ENCODE results near the gene MSL1. TPM values are rescaled to one million over a fixed set of nuclear protein-coding genes. Genes with fewer than 3 reads are reported as not detected.

Gene MSL1
- total and polyA plus RNA-seq, 9 of the 15 experiments (the other 6 are each of a cell fraction or from before 2014, with no cell fraction given) = 13.8 to 120 (median 61.9) TPM

GRCh38 chr17:40100419-40100668 is 21.4 kb upstream of the MSL1 start, which contains the start of gene NR1D1 (continued):
- TF ChIP-seq HDAC1 (IDR thresholded peaks at IDR 0.05) (peak in 1 of 2 experiments; percentile 96; a peak in 2 of 4 replicates), POLR2A (conservative IDR thresholded peaks at IDR 0.05) (peak; percentile 74), XRCC5 (IDR thresholded peaks at IDR 0.05; ENCODE audit: low read depth, low read length) (0 out of 2 replicates have a peak, but pooled peaks have one; percentile 56), ZNF184 (CRISPR knock-in tag; IDR thresholded peaks at IDR 0.05) (no peak), SUPT5H (IDR thresholded peaks at IDR 0.05) (peak; percentile 63; the same call in 1 of the 2 replicates), E2F3 (CRISPR knock-in tag; IDR thresholded peaks at IDR 0.05) (0 out of 2 replicates have a peak, but pooled peaks have one; percentile 6), CCAR2 (IDR thresholded peaks at IDR 0.05; ENCODE audit: low read depth, low read length) (no peak), ARID4B (CRISPR knock-in tag; IDR thresholded peaks at IDR 0.05) (peak; percentile 87; the same call in 1 of the 2 replicates), KDM5B (IDR thresholded peaks at IDR 0.05; ENCODE audit: insufficient replicate concordance, low read depth, low read length) (no peak), PHF8 (IDR thresholded peaks at IDR 0.05; ENCODE audit: borderline replicate concordance, low read length) (peak; percentile 61; the same call in 1 of the 2 replicates), NR3C1 (CRISPR knock-in tag; IDR thresholded peaks at IDR 0.05) (no peak), NCOR1 (IDR thresholded peaks at IDR 0.05) (peak; percentile 28), ZFX (CRISPR knock-in tag; IDR thresholded peaks at IDR 0.05) (peak; percentile 56; the same call in 1 of the 2 replicates), AFF4 (CRISPR knock-in tag; IDR thresholded peaks at IDR 0.05) (no peak), RBBP5 (IDR thresholded peaks at IDR 0.05; ENCODE audit: borderline replicate concordance, insufficient read depth, low read length, poor library complexity, severe bottlenecking) (peak; percentile 38), NKRF (IDR thresholded peaks at IDR 0.05; ENCODE audit: borderline replicate concordance) (peak; percentile 93; the same call in 1 of the 2 replicates), SAP30 (IDR thresholded peaks at IDR 0.05; ENCODE audit: borderline replicate concordance, insufficient read depth, low read depth, low read length, poor library complexity, severe bottlenecking) (peak; percentile 87), SIN3A (IDR thresholded peaks at IDR 0.05; ENCODE audit: borderline replicate concordance in 2 of 2, control insufficient read depth in 1 of 2, low read depth in 2 of 2, low read length in 2 of 2) (peak in 1 of 2 experiments; percentile 66; a peak in 2 of 4 replicates), PML (IDR thresholded peaks at IDR 0.05; ENCODE audit: low read length) (peak; percentile 15; the same call in 1 of the 2 replicates)
